HG03095 (cell line): Measurements from ENCODE around the gene SLC25A34.

Source experiments
- ATAC-seq: cut with Tn5 transposase; IDR thresholded peaks from one replicate; pipeline ENCODE4 v1.9.1; 2021; ENCODE audit warnings: moderate library complexity; ENCODE audit not compliant: unreplicated experiment

SLC25A34 gene

GRCh38 chr1:15714406-15715136 is 21.5 kb upstream of the SLC25A34 start:
- ATAC-seq: no peak

GRCh38 chr1:15717418-15718125 is 18.5 kb upstream of the SLC25A34 start:
- ATAC-seq: no peak

GRCh38 chr1:15718199-15718601 is 17.9 kb upstream of the SLC25A34 start:
- ATAC-seq: no peak

GRCh38 chr1:15719381-15720120 is 16.5 kb upstream of the SLC25A34 start:
- no peak for ATAC-seq

- ATAC-seq: no peak
These were observed 15.2 kb upstream of the SLC25A34 start for GRCh38 chr1:15720861-15721260.

GRCh38 chr1:15722411-15722810 is 13.6 kb upstream of the SLC25A34 start:
- no peak for ATAC-seq

- no peak for ATAC-seq
These were observed 13.1 kb upstream of the SLC25A34 start for GRCh38 chr1:15722836-15723532.

GRCh38 chr1:15723631-15724246 is 12.3 kb upstream of the SLC25A34 start:
- no peak for ATAC-seq

GRCh38 chr1:15724949-15725880 is 10.8 kb upstream of the SLC25A34 start:
- no peak for ATAC-seq

- no peak for ATAC-seq
These were observed 9.6 kb upstream of the SLC25A34 start for GRCh38 chr1:15726508-15726907.

- ATAC-seq: no peak
These were observed 9.0 kb upstream of the SLC25A34 start for GRCh38 chr1:15727021-15727420.

GRCh38 chr1:15727424-15727823 is 8.6 kb upstream of the SLC25A34 start:
- no peak for ATAC-seq

GRCh38 chr1:15727866-15728534 is 8.1 kb upstream of the SLC25A34 start:
- ATAC-seq: no peak

- ATAC-seq: no peak
These were observed 7.0 kb upstream of the SLC25A34 start for GRCh38 chr1:15728937-15729657.

- ATAC-seq: no peak
These were observed 5.6 kb upstream of the SLC25A34 start for GRCh38 chr1:15730423-15730822.

- ATAC-seq: no peak
These were observed 5.1 kb upstream of the SLC25A34 start for GRCh38 chr1:15730936-15731335.

- no peak for ATAC-seq
These were observed 4.0 kb upstream of the SLC25A34 start for GRCh38 chr1:15731735-15732685.
